IMR-90 (cell line): ENCODE data around the gene DNASE2. TPM values are rescaled to one million over a fixed set of nuclear protein-coding genes. Genes with fewer than 3 reads are reported as not detected.

Experiments
- ATAC-seq: fragments of 200-7000 bp; cut with Tn5 transposase; 2 replicates; pipeline ENCODE4 v1.9.1; 2020; ENCODE audit warnings: low read depth, mild to moderate bottlenecking, moderate library complexity
- BruUV-seq: library from RNA; stranded (reverse); fragments of 400-500 nt; replicated peaks from 2 replicates; lab custom pipeline; 2021; lab: Mats Ljungman, UMichigan
- CTCF ChIA-PET: fragments of 300-600 bp; formaldehyde crosslinking; extraction: SDS; loops from one replicate; lab custom pipeline; 2021; ENCODE audit warnings: antibody characterized with exemption; lab: Yijun Ruan, JAX
- POLR2A ChIA-PET: fragments of 300-600 bp; sonication (Branson Sonifier 250); formaldehyde crosslinking; loops from one replicate; lab custom pipeline; 2022; ENCODE audit warnings: antibody characterized with exemption; ENCODE audit not compliant: unreplicated experiment; lab: Charles Lee
- DNase-seq: peaks from one replicate; pipeline ENCODE4 v3.0.0; 2013
- H2AFZ ChIP-seq: replicated peaks from 2 replicates; pipeline ENCODE3; 2013; ENCODE audit warnings: low read length, mild to moderate bottlenecking; ENCODE audit not compliant: poor library complexity
- H2AK5ac ChIP-seq: 2 replicates; pipeline ENCODE4 v1.6.1; 2013; ENCODE audit warnings: low read depth, low read length, inconsistent platforms
- H2AK9ac ChIP-seq: replicated peaks from 2 replicates; pipeline ENCODE3; 2013; ENCODE audit warnings: mild to moderate bottlenecking, low read depth, low read length, moderate library complexity; ENCODE audit not compliant: poor library complexity
- H2BK120ac ChIP-seq: 2 replicates; pipeline ENCODE4 v1.6.1; 2013; ENCODE audit warnings: low read depth, low read length, inconsistent platforms
- H2BK15ac ChIP-seq: 3 replicates; pipeline ENCODE4 v1.6.1; 2013; ENCODE audit warnings: low read depth, low read length, inconsistent platforms
- H2BK20ac ChIP-seq: 2 replicates; pipeline ENCODE4 v1.6.1; 2013; ENCODE audit warnings: low read depth, mild to moderate bottlenecking, inconsistent platforms, low read length, moderate library complexity
- H2BK5ac ChIP-seq: 2 replicates; pipeline ENCODE4 v1.6.1; 2013; ENCODE audit warnings: mild to moderate bottlenecking, low read depth, low read length, inconsistent platforms; ENCODE audit not compliant: poor library complexity, severe bottlenecking
- H3K14ac ChIP-seq: replicated peaks from 2 replicates; pipeline ENCODE4 v1.6.1; 2013; ENCODE audit warnings: low read depth, low read length, inconsistent platforms
- H3K18ac ChIP-seq: 2 replicates; pipeline ENCODE4 v1.6.1; 2013; ENCODE audit warnings: low read depth, low read length, control low read depth
- H3K23ac ChIP-seq: 2 replicates; pipeline ENCODE4 v1.6.1; 2013; ENCODE audit warnings: low read depth, low read length, inconsistent platforms
- H3K27ac ChIP-seq: 2 replicates; pipeline ENCODE4 v1.5.1; 2013; ENCODE audit warnings: mild to moderate bottlenecking, control low read depth, low read length; ENCODE audit not compliant: insufficient read depth
- H3K27me3 ChIP-seq: 2 replicates; pipeline ENCODE4 v1.6.1; 2013; ENCODE audit warnings: low read length; ENCODE audit not compliant: control insufficient read depth, insufficient read depth
- H3K36me3 ChIP-seq: 2 replicates; pipeline ENCODE4 v1.6.1; 2013; ENCODE audit warnings: low read length, mixed read lengths; ENCODE audit not compliant: control insufficient read depth, insufficient read depth
- H3K4ac ChIP-seq: 2 replicates; pipeline ENCODE4 v1.6.1; 2013; ENCODE audit warnings: low read depth, low read length, inconsistent platforms
- H3K4me1 ChIP-seq: 2 replicates; pipeline ENCODE4 v1.6.1; 2013; ENCODE audit warnings: low read length, mixed read lengths; ENCODE audit not compliant: control insufficient read depth, insufficient read depth
- H3K4me2 ChIP-seq: 2 replicates; pipeline ENCODE4 v1.6.1; 2013; ENCODE audit warnings: low read depth, mild to moderate bottlenecking, control low read depth, low read length, moderate library complexity
- H3K4me3 ChIP-seq: 2 replicates; pipeline ENCODE4 v1.5.1; 2013; ENCODE audit warnings: low read depth, mild to moderate bottlenecking, control low read depth, low read length, moderate library complexity; ENCODE audit not compliant: insufficient read depth
- H3K56ac ChIP-seq: 2 replicates; pipeline ENCODE4 v1.6.1; 2013; ENCODE audit warnings: low read length, inconsistent platforms; ENCODE audit not compliant: insufficient read depth; ENCODE audit errors: extremely low read depth
- H3K79me1 ChIP-seq, 2 experiments: 2 replicates each; pipeline ENCODE4 v1.6.1; 2013; ENCODE audit warnings: low read length in 2 of 2, inconsistent platforms in 1 of 2, low read depth in 1 of 2
- H3K9ac ChIP-seq: 2 replicates; pipeline ENCODE4 v1.6.1; 2013; ENCODE audit warnings: low read depth, low read length, control low read depth
- H3K9me1 ChIP-seq: 2 replicates; pipeline ENCODE4 v1.6.1; 2013; ENCODE audit warnings: low read length, inconsistent platforms; ENCODE audit not compliant: insufficient read depth
- H3K9me3 ChIP-seq: 2 replicates; pipeline ENCODE4 v1.6.1; 2013; ENCODE audit warnings: low read length; ENCODE audit not compliant: control insufficient read depth, insufficient read depth
- H4K20me1 ChIP-seq: 2 replicates; pipeline ENCODE4 v1.6.1; 2013; ENCODE audit warnings: low read length, inconsistent platforms; ENCODE audit not compliant: insufficient read depth
- H4K5ac ChIP-seq: 2 replicates; pipeline ENCODE4 v1.6.1; 2013; ENCODE audit warnings: mild to moderate bottlenecking, low read depth, low read length, control low read depth
- H4K8ac ChIP-seq, 2 experiments: 2 replicates each; pipeline ENCODE4 v1.6.1; 2013; ENCODE audit warnings: low read depth in 2 of 2, low read length in 2 of 2, control low read depth in 1 of 2, inconsistent platforms in 1 of 2
- H4K91ac ChIP-seq: 2 replicates; pipeline ENCODE4 v1.6.1; 2013; ENCODE audit warnings: low read depth, low read length, inconsistent platforms; ENCODE audit not compliant: insufficient read depth
- BHLHE40 ChIP-seq: fragments of 150-350 bp; IDR thresholded peaks from 2 replicates; pipeline ENCODE4 v1.6.1; 2016; ENCODE audit warnings: mild to moderate bottlenecking, low read depth, low read length
- FOS ChIP-seq: fragments of 150-350 bp; IDR thresholded peaks from 2 replicates; pipeline ENCODE4 v1.6.1; 2016; ENCODE audit warnings: low read depth, low read length
- MAZ ChIP-seq: IDR thresholded peaks from 2 replicates; pipeline ENCODE4 v1.6.1; 2012; ENCODE audit warnings: low read depth, mild to moderate bottlenecking, low read length, improper control_type of control experiment, moderate library complexity, borderline replicate concordance
- MXI1 ChIP-seq: IDR thresholded peaks from 2 replicates; pipeline ENCODE4 v1.6.1; 2012; ENCODE audit warnings: low read depth, mild to moderate bottlenecking, low read length, moderate library complexity, borderline replicate concordance
- NFE2L2 ChIP-seq: fragments of 150-350 bp; IDR thresholded peaks from 2 replicates; pipeline ENCODE4 v1.6.1; 2016; ENCODE audit warnings: low read depth, mild to moderate bottlenecking, low read length
- POLR2A ChIP-seq: IDR thresholded peaks from 2 replicates; pipeline ENCODE4 v1.6.1; 2012; ENCODE audit warnings: mild to moderate bottlenecking, low read depth, low read length
- RAD21 ChIP-seq: IDR thresholded peaks from 2 replicates; pipeline ENCODE4 v1.6.1; 2012; ENCODE audit warnings: low read length, improper control_type of control experiment
- RCOR1 ChIP-seq: IDR thresholded peaks from 2 replicates; pipeline ENCODE4 v1.6.1; 2012; ENCODE audit warnings: mild to moderate bottlenecking, low read length, improper control_type of control experiment; ENCODE audit not compliant: insufficient replicate concordance
- RFX5 ChIP-seq: IDR thresholded peaks from 2 replicates; pipeline ENCODE4 v1.8.0; 2012; ENCODE audit warnings: low read depth, mild to moderate bottlenecking, low read length, moderate library complexity
- WGBS, 2 experiments: methylation state at CpG; one replicate each; pipeline versions ENCODE4 v1.1.5 to v1.1.7; 2013; ENCODE audit warnings: missing lambda C conversion rate in 2 of 2; ENCODE audit not compliant: insufficient read length in 1 of 2; ENCODE audit errors: extremely low coverage in 2 of 2; 5-methylcytosine and 5-hydroxymethylcytosine counted together
- dilution Hi-C: fragments of 300-500 bp; cut with HindIII; formaldehyde crosslinking; loops from one replicate; pipeline ENCODE4 v1.14.3; 2018; ENCODE audit warnings: low sequenced_read_pairs; ENCODE audit not compliant: unreplicated experiment
- in situ Hi-C: fragments of 300-500 bp; cut with MboI; formaldehyde crosslinking; loops from 3 replicates; pipeline ENCODE4 v1.14.3; 2019; ENCODE audit warnings: low sequenced_read_pairs, inconsistent platforms, mixed read lengths
- intact Hi-C: fragments of 100-400 bp; cut with micrococcal nuclease; formaldehyde crosslinking; loops from 2 replicates; pipeline ENCODE4 v1.10.0; 2022
- polyA plus RNA-seq, 3 experiments: library from polyadenylated mRNA; depleted of rRNA; stranded (reverse); fragments of >200 nt; gene quantifications; 2 replicates each; pipeline ENCODE4 v1.2.3, GENCODE V29; 2012; ENCODE audit warnings: low replicate concordance in 1 of 3
- total RNA-seq: library from RNA; depleted of rRNA; stranded (reverse); fragments of >200 nt; gene quantifications from 2 replicates; pipeline ENCODE4 v1.2.3, GENCODE V29; 2012
- TF ChIP-seq, protein P1 (sequence below): conservative IDR thresholded peaks from 2 replicates; pipeline ENCODE4 v1.5.1; 2012; ENCODE audit warnings: mild to moderate bottlenecking, low read depth, low read length, improper control_type of control experiment
- TF ChIP-seq, protein P2 (sequence below): fragments of 150-350 bp; IDR thresholded peaks from 2 replicates; pipeline ENCODE4 v1.6.1; 2016; ENCODE audit warnings: low read depth, mild to moderate bottlenecking, low read length, moderate library complexity, borderline replicate concordance

DNASE2 gene
- total and polyA plus RNA-seq, 2 of the 4 experiments (the other 2 are of a cell fraction) = 9.5 to 31.1 TPM

- no peak overlapping the region for H3K4me3 ChIP-seq
- DNase-seq (no peak), ATAC-seq (no peak)
- H3K27me3 ChIP-seq = no peaks in the 10 kb centered on the region
- H4K20me1 ChIP-seq = no peaks in the 10 kb centered on the region; the same call in 1 of the 2 replicates
- intact Hi-C loops (no loop called here), in situ Hi-C loops (no loop called here), dilution Hi-C loops (no loop called here)
- no peak overlapping the region for H2BK120ac ChIP-seq
- no peak overlapping the region for H3K9ac ChIP-seq
- no peak overlapping the region for H2AFZ ChIP-seq
- no peak overlapping the region for H2BK20ac ChIP-seq
- ChIA-PET CTCF (interaction anchor here (0.6 kb wide), 1 partner anchor 927 kb away, joined by 3 read pairs; no protein-coding TSS in a partner anchor), POLR2A (interaction anchor here (1.1 kb wide), 1 partner anchor 12 kb away, joined by 4 read pairs; the partner anchor contains the start of gene FARSA)
- H3K56ac ChIP-seq = no peak overlapping the region
- H3K4me1 ChIP-seq = no peaks in the 10 kb centered on the region
- peaks cover 0 to 10% of the 10 kb centered on the region in 2 experiments; a peak in 1 of 4 replicates for H3K79me1 ChIP-seq
- no peak overlapping the region for H2BK15ac ChIP-seq
- BruUV-seq = no TSS peak
- peaks cover 30% of the 10 kb centered on the region for H3K36me3 ChIP-seq
- H3K14ac ChIP-seq = no peak overlapping the region
- no peak overlapping the region for H4K91ac ChIP-seq
- no peak overlapping the region for H2BK5ac ChIP-seq
- H3K23ac ChIP-seq = no peak overlapping the region
- H3K9me3 ChIP-seq = no peaks in the 10 kb centered on the region
- no peak overlapping the region for H3K27ac ChIP-seq
- H3K9me1 ChIP-seq = no peaks in the 10 kb centered on the region
- H3K18ac ChIP-seq = no peak overlapping the region
- no peak overlapping the region for H3K4me2 ChIP-seq
- WGBS, 2 experiments = no CpG with 5 or more reads among the region's 3 CpGs
- H3K4ac ChIP-seq = no peak overlapping the region
- H4K5ac ChIP-seq = no peak overlapping the region
- H2AK5ac ChIP-seq = no peak overlapping the region
- no peak overlapping the region for H2AK9ac ChIP-seq
- TF ChIP-seq RAD21 = no peak
- no peak for TF ChIP-seq RFX5
- TF ChIP-seq RCOR1 = no peak
- TF ChIP-seq, protein P1, sequence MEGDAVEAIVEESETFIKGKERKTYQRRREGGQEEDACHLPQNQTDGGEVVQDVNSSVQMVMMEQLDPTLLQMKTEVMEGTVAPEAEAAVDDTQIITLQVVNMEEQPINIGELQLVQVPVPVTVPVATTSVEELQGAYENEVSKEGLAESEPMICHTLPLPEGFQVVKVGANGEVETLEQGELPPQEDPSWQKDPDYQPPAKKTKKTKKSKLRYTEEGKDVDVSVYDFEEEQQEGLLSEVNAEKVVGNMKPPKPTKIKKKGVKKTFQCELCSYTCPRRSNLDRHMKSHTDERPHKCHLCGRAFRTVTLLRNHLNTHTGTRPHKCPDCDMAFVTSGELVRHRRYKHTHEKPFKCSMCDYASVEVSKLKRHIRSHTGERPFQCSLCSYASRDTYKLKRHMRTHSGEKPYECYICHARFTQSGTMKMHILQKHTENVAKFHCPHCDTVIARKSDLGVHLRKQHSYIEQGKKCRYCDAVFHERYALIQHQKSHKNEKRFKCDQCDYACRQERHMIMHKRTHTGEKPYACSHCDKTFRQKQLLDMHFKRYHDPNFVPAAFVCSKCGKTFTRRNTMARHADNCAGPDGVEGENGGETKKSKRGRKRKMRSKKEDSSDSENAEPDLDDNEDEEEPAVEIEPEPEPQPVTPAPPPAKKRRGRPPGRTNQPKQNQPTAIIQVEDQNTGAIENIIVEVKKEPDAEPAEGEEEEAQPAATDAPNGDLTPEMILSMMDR = no peak
- TF ChIP-seq FOS = no peak
- no peak for TF ChIP-seq POLR2A
- TF ChIP-seq BHLHE40 = no peak
- TF ChIP-seq NFE2L2 = no peak
- no peak for TF ChIP-seq MXI1
- TF ChIP-seq, protein P2, sequence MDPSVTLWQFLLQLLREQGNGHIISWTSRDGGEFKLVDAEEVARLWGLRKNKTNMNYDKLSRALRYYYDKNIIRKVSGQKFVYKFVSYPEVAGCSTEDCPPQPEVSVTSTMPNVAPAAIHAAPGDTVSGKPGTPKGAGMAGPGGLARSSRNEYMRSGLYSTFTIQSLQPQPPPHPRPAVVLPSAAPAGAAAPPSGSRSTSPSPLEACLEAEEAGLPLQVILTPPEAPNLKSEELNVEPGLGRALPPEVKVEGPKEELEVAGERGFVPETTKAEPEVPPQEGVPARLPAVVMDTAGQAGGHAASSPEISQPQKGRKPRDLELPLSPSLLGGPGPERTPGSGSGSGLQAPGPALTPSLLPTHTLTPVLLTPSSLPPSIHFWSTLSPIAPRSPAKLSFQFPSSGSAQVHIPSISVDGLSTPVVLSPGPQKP = no peak
- TF ChIP-seq MAZ = no peak
- no peak overlapping the region for H4K8ac ChIP-seq
These were observed 39.8 kb upstream of the DNASE2 start for GRCh38 chr19:12921047-12921446.
